PFSK-1 (cell line): ENCODE measurements around the gene PRDM16.

Experiments used
- FOXP2 ChIP-seq: optimal IDR thresholded peaks from 2 replicates; pipeline ENCODE3; 2011; ENCODE audit warnings: borderline replicate concordance, control low read depth, inconsistent platforms; ENCODE audit not compliant: insufficient read depth; ENCODE audit errors: extremely low read length, extremely low read depth
- POLR2AphosphoS5 ChIP-seq: IDR thresholded peaks from 2 replicates; pipeline ENCODE4 v1.6.1; 2012; ENCODE audit warnings: low read depth, mild to moderate bottlenecking, control low read depth, low read length, moderate library complexity
- REST ChIP-seq, 2 experiments: IDR thresholded peaks; 2 replicates each; pipeline versions ENCODE4 v1.6.1 to v1.8.0; 2011 to 2012; ENCODE audit warnings: low read depth in 2 of 2, low read length in 2 of 2, control low read depth in 1 of 2, inconsistent platforms in 1 of 2, mild to moderate bottlenecking in 1 of 2, moderate library complexity in 1 of 2; ENCODE audit not compliant: insufficient read depth in 1 of 2
- SIN3A ChIP-seq: IDR thresholded peaks from 2 replicates; pipeline ENCODE4 v1.6.1; 2012; ENCODE audit warnings: mild to moderate bottlenecking, low read length, moderate library complexity, borderline replicate concordance; ENCODE audit not compliant: insufficient read depth
- TAF1 ChIP-seq: IDR thresholded peaks from 2 replicates; pipeline ENCODE4 v1.6.1; 2012; ENCODE audit warnings: low read length, control low read depth, borderline replicate concordance; ENCODE audit not compliant: insufficient read depth

- TF ChIP-seq TAF1 (no peak), REST (IDR thresholded peaks at IDR 0.05; ENCODE audit: insufficient read depth in 1 of 2, low read depth in 2 of 2, low read length in 2 of 2) (no peak), POLR2AphosphoS5 (no peak), SIN3A (no peak), FOXP2 (no peak)
Observed at GRCh38 chr1:3450202-3450863, 381.3 kb downstream of the PRDM16 start.
